Gastroesophageal sphincter (tissue), 3 donors: Measurements from ENCODE around the gene ATF7IP2.

ENCODE experiments used
- CTCF ChIP-seq, 4 experiments: fragments of 200-600 bp in 2 of 4; fragments of 450-650 bp in 2 of 4; sonication (generic) in 1 of 4; IDR thresholded peaks; one replicate each; pipeline ENCODE4 v1.5.1; 2017 to 2019; ENCODE audit warnings: antibody characterized with exemption in 4 of 4, mild to moderate bottlenecking in 2 of 4, moderate library complexity in 2 of 4
- POLR2A ChIP-seq, 2 donors: fragments of 450-650 bp; IDR thresholded peaks; one replicate each; pipeline ENCODE4 v1.6.1; 2017; ENCODE audit warnings: antibody characterized with exemption in 2 of 2, mild to moderate bottlenecking in 2 of 2, moderate library complexity in 1 of 2
- POLR2AphosphoS5 ChIP-seq: sonication (generic); formaldehyde crosslinking; IDR thresholded peaks from one replicate; pipeline ENCODE4 v1.6.1; 2017; ENCODE audit warnings: antibody characterized with exemption

- TF ChIP-seq POLR2AphosphoS5 (no peak), CTCF (IDR thresholded peaks at IDR 0.05) (no peak), POLR2A (IDR thresholded peaks at IDR 0.05) (no peak)
Observed at GRCh38 chr16:10493276-10493675, 107.4 kb downstream of the ATF7IP2 start.
